ENCODE results near the gene NCCRP1. TPM values are rescaled to one million over a fixed set of nuclear protein-coding genes. Genes with fewer than 3 reads are reported as not detected.
A peak's percentile ranks its signal among the peaks of the same experiment; 100 is the strongest.

NCCRP1 gene
- total and polyA plus RNA-seq, 10 of the 15 experiments (the other 5 are each of a cell fraction or from before 2014, with no cell fraction given): not detected

- BruUV-seq (replicated peaks): no TSS peak
- ChIA-PET CTCF (interaction anchor here (0.6 kb wide), 1 partner anchor 30 kb away, joined by 3 read pairs; no protein-coding TSS in a partner anchor), SMC1A (ENCODE audit: uncharacterized antibody, unreplicated experiment) (no interaction called here), RAD21 (ENCODE audit: unreplicated experiment) (no interaction called here), POLR2A (no interaction called here)
- in situ Hi-C loops (cut with MboI) (no loop called here), intact Hi-C loops (cut with micrococcal nuclease; ENCODE audit: unreplicated experiment) (no loop called here)
- ATAC-seq (peak; percentile 55; the same call in 2 of the 3 replicates), DNase-seq (ENCODE audit: low read depth, low spot score) (no peak), FAIRE-seq (no peak)
- no peak overlapping the region for H2AFZ ChIP-seq (ENCODE audit: control insufficient read depth, low read depth, low read length)
- no peaks in the 10 kb centered on the region for H3K4me1 ChIP-seq (ENCODE audit: control insufficient read depth, insufficient read depth, low read length)
- H3K27ac ChIP-seq (ENCODE audit: control insufficient read depth, insufficient read depth): no peak overlapping the region
- H3K27me3 ChIP-seq (replicated peaks in 1 of 2; ENCODE audit: control insufficient read depth in 2 of 2, insufficient read depth in 2 of 2, low read length in 1 of 2): no peaks in the 10 kb centered on the region; a peak in 1 of 4 replicates
- no peak overlapping the region for H3K4me2 ChIP-seq (ENCODE audit: control insufficient read depth, insufficient read depth)
- no peaks in the 10 kb centered on the region for H3K9me3 ChIP-seq (replicated peaks; ENCODE audit: control insufficient read depth, insufficient read depth, low read length)
- H3K9ac ChIP-seq (ENCODE audit: control insufficient read depth, insufficient read depth, low read length): no peak overlapping the region
- no peaks in the 10 kb centered on the region for H3K36me3 ChIP-seq (ENCODE audit: control insufficient read depth in 2 of 2, insufficient read depth in 2 of 2, low read length in 1 of 2)
- 24% methylated on average over 4 of the region's 4 CpGs for WGBS (ENCODE audit: insufficient coverage, insufficient replicate concordance, low lambda C conversion rate, missing lambda C conversion rate)
- no peaks in the 10 kb centered on the region for H4K20me1 ChIP-seq (ENCODE audit: control insufficient read depth, insufficient read depth)
- no peaks in the 10 kb centered on the region for H3K79me2 ChIP-seq (ENCODE audit: control insufficient read depth, insufficient read depth, low read length)
- no peak overlapping the region for H3K4me3 ChIP-seq
- TF ChIP-seq DPF2 (IDR thresholded peaks at IDR 0.05) (no peak), CTCF (IDR thresholded peaks at IDR 0.05 in 2 of 3, conservative IDR thresholded peaks at IDR 0.05 in 1 of 3; ENCODE audit: control insufficient read depth in 2 of 3, extremely low read depth in 1 of 3, insufficient read depth in 1 of 3, low read depth in 3 of 3, low read length in 3 of 3) (no peak), RCOR1 (conservative IDR thresholded peaks at IDR 0.05; ENCODE audit: low read depth, low read length) (no peak), KAT2A (conservative IDR thresholded peaks at IDR 0.05; ENCODE audit: control insufficient read depth, low read depth, low read length) (no peak), MLLT1 (IDR thresholded peaks at IDR 0.05) (no peak), REST (IDR thresholded peaks at IDR 0.05; ENCODE audit: low read depth, low read length) (peak; percentile 96), CREB1 (IDR thresholded peaks at IDR 0.05; ENCODE audit: low read depth) (0 out of 2 replicates have a peak, but pooled peaks have one; percentile 34), HCFC1 (IDR thresholded peaks at IDR 0.05; ENCODE audit: low read length) (no peak), RFX5 (IDR thresholded peaks at IDR 0.05; ENCODE audit: low read depth, low read length) (peak; percentile 81), MXI1 (IDR thresholded peaks at IDR 0.05; ENCODE audit: low read depth, low read length) (no peak), IRF5 (IDR thresholded peaks at IDR 0.05; ENCODE audit: borderline replicate concordance) (no peak)
Observed at GRCh38 chr19:39223703-39224279, 27.0 kb downstream of the NCCRP1 start.

Data from GM12878 (cell line).